Activated T-helper 1 cell treated with anti-CD3 and anti-CD28 coated beads, Interleukin-12 subunit alpha, Interleukin-12 subunit beta, Interleukin-2, Interleukin-4 antibody, amounts not matched to agents 30 ng/mL and 10 ng/mL and 1 ng/mL, durations not matched to agents 14 hours and 24 hours and 36 hours (primary cell): ENCODE measurements around the gene LRRFIP1. TPM values are rescaled to one million over a fixed set of nuclear protein-coding genes. Genes with fewer than 3 reads are reported as not detected.
"Not testable (repeated sequence)": the region's sequence is repeated elsewhere in the genome, so short reads cannot be mapped to it uniquely, and the experiment has no call there.

Experiments used
- DNase-seq: peaks from one replicate; pipeline ENCODE4 v3.0.0; 2021; ENCODE audit warnings: low spot score
- H3K27ac Mint-ChIP-seq: one replicate; pipeline ENCODE4 v1.8.0; 2021; ENCODE audit warnings: mild to moderate bottlenecking, mixed read lengths
- H3K27me3 Mint-ChIP-seq: one replicate; pipeline ENCODE4 v1.8.0; 2022; ENCODE audit warnings: mild to moderate bottlenecking, moderate library complexity, mixed read lengths; ENCODE audit not compliant: insufficient read depth
- H3K36me3 Mint-ChIP-seq: one replicate; pipeline ENCODE4 v1.8.0; 2021; ENCODE audit warnings: low read depth, mixed read lengths
- H3K4me1 Mint-ChIP-seq: one replicate; pipeline ENCODE4 v1.8.0; 2021; ENCODE audit warnings: low read depth, mixed read lengths
- H3K4me3 Mint-ChIP-seq: one replicate; pipeline ENCODE4 v1.8.0; 2021; ENCODE audit warnings: mild to moderate bottlenecking, moderate library complexity, mixed read lengths
- H3K9me3 Mint-ChIP-seq: one replicate; pipeline ENCODE4 v1.8.0; 2021; ENCODE audit warnings: mixed read lengths
- intact Hi-C: fragments of 100-400 bp; cut with micrococcal nuclease; formaldehyde crosslinking; loops from one replicate; pipeline ENCODE4 v1.15.1; 2024
- total RNA-seq: library from RNA; stranded (reverse); gene quantifications from 2 replicates; pipeline ENCODE4 v1.2.3, GENCODE V29; 2022

The LRRFIP1 gene
- total RNA-seq, 1 donor from 2014 or later, result 212 TPM

- Mint-ChIP-seq H3K9me3 (no peaks in the 10 kb centered on the region), H3K36me3 (peaks cover 31% of the 10 kb centered on the region), H3K4me3 (no peak overlapping the region), H3K27ac (peak overlapping the region; percentile 85), H3K27me3 (no peaks in the 10 kb centered on the region), H3K4me1 (peaks cover 32% of the 10 kb centered on the region)
- intact Hi-C loops, result loop anchor here (1.0 kb wide), 6 partner anchors 14 to 591 kb away; no protein-coding TSS in a partner anchor
- DNase-seq, result no peak
Measured at GRCh38 chr2:237745250-237745613, 117.8 kb downstream of the LRRFIP1 start.

GRCh38 chr2:237746302-237747080 is 119.1 kb downstream of the LRRFIP1 start:
- peaks cover 35% of the 10 kb centered on the region for H3K36me3 Mint-ChIP-seq
- no peaks in the 10 kb centered on the region for H3K27me3 Mint-ChIP-seq
- intact Hi-C loops, result no loop called here

GRCh38 chr2:237747189-237747588 is 119.8 kb downstream of the LRRFIP1 start:
- no peak overlapping the region for H3K27ac Mint-ChIP-seq
- peaks cover 39% of the 10 kb centered on the region for H3K36me3 Mint-ChIP-seq
- DNase-seq, result no peak
- no peaks in the 10 kb centered on the region for H3K9me3 Mint-ChIP-seq
- H3K27me3 Mint-ChIP-seq, result no peaks in the 10 kb centered on the region
- H3K4me3 Mint-ChIP-seq, result no peak overlapping the region
- intact Hi-C loops, result no loop called here
- H3K4me1 Mint-ChIP-seq, result peaks cover 30% of the 10 kb centered on the region

More at GRCh38 chr2:237746302-237747080, 119.1 kb downstream of the LRRFIP1 start:
- no peak overlapping the region for H3K27ac Mint-ChIP-seq
- no peaks in the 10 kb centered on the region for H3K9me3 Mint-ChIP-seq
- no peak overlapping the region for H3K4me3 Mint-ChIP-seq
- no peak for DNase-seq
- H3K4me1 Mint-ChIP-seq, result peaks cover 28% of the 10 kb centered on the region

GRCh38 chr2:237749002-237749401 is 121.6 kb downstream of the LRRFIP1 start:
- H3K4me3 Mint-ChIP-seq, result no peak overlapping the region
- DNase-seq, result no peak
- no peaks in the 10 kb centered on the region for H3K27me3 Mint-ChIP-seq
- peaks cover 48% of the 10 kb centered on the region for H3K36me3 Mint-ChIP-seq
- no peaks in the 10 kb centered on the region for H3K9me3 Mint-ChIP-seq
- no peak overlapping the region for H3K27ac Mint-ChIP-seq
- intact Hi-C loops, result no loop called here
- H3K4me1 Mint-ChIP-seq, result peaks cover 27% of the 10 kb centered on the region

- peak overlapping the region; percentile 49 for H3K27ac Mint-ChIP-seq
- no peaks in the 10 kb centered on the region for H3K27me3 Mint-ChIP-seq
- DNase-seq, result no peak
- intact Hi-C loops, result no loop called here
- H3K9me3 Mint-ChIP-seq, result no peaks in the 10 kb centered on the region
- peaks cover 24% of the 10 kb centered on the region for H3K4me1 Mint-ChIP-seq
- peaks cover 54% of the 10 kb centered on the region for H3K36me3 Mint-ChIP-seq
- no peak overlapping the region for H3K4me3 Mint-ChIP-seq
Measured at GRCh38 chr2:237749961-237750360, 122.6 kb downstream of the LRRFIP1 start.

- H3K4me1 Mint-ChIP-seq, result peaks cover 21% of the 10 kb centered on the region
- DNase-seq, H3K9me3 Mint-ChIP-seq, H3K4me3 Mint-ChIP-seq, intact Hi-C loops, H3K27ac Mint-ChIP-seq, H3K27me3 Mint-ChIP-seq: not testable (repeated sequence)
- H3K36me3 Mint-ChIP-seq, result peaks cover 52% of the 10 kb centered on the region
Measured at GRCh38 chr2:237750441-237750840, 123.1 kb downstream of the LRRFIP1 start.

GRCh38 chr2:237752761-237753165 is 125.4 kb downstream of the LRRFIP1 start:
- peaks cover 63% of the 10 kb centered on the region for H3K36me3 Mint-ChIP-seq
- intact Hi-C loops, result loop anchor here (2.0 kb wide), 1 partner anchor 80 kb away; no protein-coding TSS in a partner anchor
- H3K4me3 Mint-ChIP-seq, result no peak overlapping the region
- H3K27me3 Mint-ChIP-seq, result no peaks in the 10 kb centered on the region
- peaks cover 21% of the 10 kb centered on the region for H3K4me1 Mint-ChIP-seq
- DNase-seq, result peak; percentile 26
- H3K27ac Mint-ChIP-seq, result peak overlapping the region; percentile 69
- H3K9me3 Mint-ChIP-seq, result no peaks in the 10 kb centered on the region

GRCh38 chr2:237754182-237754581 is 126.8 kb downstream of the LRRFIP1 start:
- Mint-ChIP-seq H3K9me3 (no peaks in the 10 kb centered on the region), H3K4me3 (no peak overlapping the region), H3K4me1 (peaks cover 21% of the 10 kb centered on the region), H3K27ac (no peak overlapping the region), H3K27me3 (no peaks in the 10 kb centered on the region), H3K36me3 (peaks cover 68% of the 10 kb centered on the region)
- DNase-seq, result no peak
- intact Hi-C loops, result no loop called here

GRCh38 chr2:237754626-237755248 is 127.3 kb downstream of the LRRFIP1 start:
- no peaks in the 10 kb centered on the region for H3K9me3 Mint-ChIP-seq
- H3K36me3 Mint-ChIP-seq, result peaks cover 65% of the 10 kb centered on the region
- H3K27ac Mint-ChIP-seq, result no peak overlapping the region
- intact Hi-C loops, result no loop called here
- DNase-seq, result no peak
- no peaks in the 10 kb centered on the region for H3K27me3 Mint-ChIP-seq
- H3K4me3 Mint-ChIP-seq, result no peak overlapping the region
- H3K4me1 Mint-ChIP-seq, result peaks cover 21% of the 10 kb centered on the region

GRCh38 chr2:237757616-237758015 is 130.2 kb downstream of the LRRFIP1 start:
- peaks cover 68% of the 10 kb centered on the region for H3K36me3 Mint-ChIP-seq
- no peak for DNase-seq
- H3K4me3 Mint-ChIP-seq, result no peak overlapping the region
- no peaks in the 10 kb centered on the region for H3K27me3 Mint-ChIP-seq
- peaks cover 14% of the 10 kb centered on the region for H3K4me1 Mint-ChIP-seq
- no peak overlapping the region for H3K27ac Mint-ChIP-seq
- H3K9me3 Mint-ChIP-seq, result no peaks in the 10 kb centered on the region
- intact Hi-C loops, result no loop called here

GRCh38 chr2:237758185-237758584 is 130.8 kb downstream of the LRRFIP1 start:
- Mint-ChIP-seq H3K9me3 (no peaks in the 10 kb centered on the region), H3K4me1 (peaks cover 9% of the 10 kb centered on the region)

GRCh38 chr2:237759176-237759575 is 131.8 kb downstream of the LRRFIP1 start:
- H3K36me3 Mint-ChIP-seq, result peaks cover 69% of the 10 kb centered on the region
- H3K4me3 Mint-ChIP-seq, result no peak overlapping the region
- H3K27me3 Mint-ChIP-seq, result no peaks in the 10 kb centered on the region
- no peak for DNase-seq
- H3K27ac Mint-ChIP-seq, result no peak overlapping the region
- peaks cover 6% of the 10 kb centered on the region for H3K4me1 Mint-ChIP-seq
- H3K9me3 Mint-ChIP-seq, result no peaks in the 10 kb centered on the region
- intact Hi-C loops, result no loop called here

More at GRCh38 chr2:237758185-237758584, 130.8 kb downstream of the LRRFIP1 start:
- H3K4me3 Mint-ChIP-seq, result no peak overlapping the region
- peaks cover 68% of the 10 kb centered on the region for H3K36me3 Mint-ChIP-seq
- H3K27me3 Mint-ChIP-seq, result no peaks in the 10 kb centered on the region
- no peak for DNase-seq
- intact Hi-C loops, result no loop called here
- H3K27ac Mint-ChIP-seq, result no peak overlapping the region
